Astrocyte (in vitro differentiated cells and primary cell): ENCODE results near the gene RABGAP1L.

Experiments used
- EZH2 ChIP-seq: IDR thresholded peaks from 2 replicates; pipeline ENCODE4 v1.6.1; 2012; ENCODE audit warnings: mild to moderate bottlenecking, low read length, inconsistent platforms; ENCODE audit not compliant: insufficient read depth
- TF ChIP-seq, protein P1 (sequence below): IDR thresholded peaks from 2 replicates; pipeline ENCODE4 v1.5.1; 2011; ENCODE audit warnings: low read depth, mild to moderate bottlenecking, inconsistent platforms, low read length, moderate library complexity; ENCODE audit not compliant: insufficient read depth

DNA sequence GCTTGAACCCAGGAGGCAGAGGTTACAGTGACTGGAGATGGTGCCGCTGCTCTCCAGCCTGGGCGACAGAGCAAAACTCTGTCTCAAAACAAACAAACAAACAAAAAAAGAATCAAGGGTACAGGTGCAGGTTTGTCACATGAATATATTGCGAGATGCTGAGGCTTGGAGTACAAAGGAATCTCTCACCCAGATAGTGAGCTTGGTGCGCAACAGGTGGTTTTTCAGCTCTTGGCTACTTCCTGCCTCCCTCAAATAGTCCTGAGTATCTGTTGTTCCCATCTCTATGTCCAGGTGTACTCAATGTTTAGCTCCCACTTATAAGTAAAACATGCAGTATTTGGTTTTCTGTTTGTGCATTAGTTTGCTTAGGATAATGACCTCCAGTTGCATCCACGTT, 666.5 kb downstream of the RABGAP1L start:
- TF ChIP-seq, protein P1, sequence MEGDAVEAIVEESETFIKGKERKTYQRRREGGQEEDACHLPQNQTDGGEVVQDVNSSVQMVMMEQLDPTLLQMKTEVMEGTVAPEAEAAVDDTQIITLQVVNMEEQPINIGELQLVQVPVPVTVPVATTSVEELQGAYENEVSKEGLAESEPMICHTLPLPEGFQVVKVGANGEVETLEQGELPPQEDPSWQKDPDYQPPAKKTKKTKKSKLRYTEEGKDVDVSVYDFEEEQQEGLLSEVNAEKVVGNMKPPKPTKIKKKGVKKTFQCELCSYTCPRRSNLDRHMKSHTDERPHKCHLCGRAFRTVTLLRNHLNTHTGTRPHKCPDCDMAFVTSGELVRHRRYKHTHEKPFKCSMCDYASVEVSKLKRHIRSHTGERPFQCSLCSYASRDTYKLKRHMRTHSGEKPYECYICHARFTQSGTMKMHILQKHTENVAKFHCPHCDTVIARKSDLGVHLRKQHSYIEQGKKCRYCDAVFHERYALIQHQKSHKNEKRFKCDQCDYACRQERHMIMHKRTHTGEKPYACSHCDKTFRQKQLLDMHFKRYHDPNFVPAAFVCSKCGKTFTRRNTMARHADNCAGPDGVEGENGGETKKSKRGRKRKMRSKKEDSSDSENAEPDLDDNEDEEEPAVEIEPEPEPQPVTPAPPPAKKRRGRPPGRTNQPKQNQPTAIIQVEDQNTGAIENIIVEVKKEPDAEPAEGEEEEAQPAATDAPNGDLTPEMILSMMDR, result no peak
- TF ChIP-seq EZH2, result no peak
